Kidney epithelial cell (primary cell): ENCODE measurements around the gene C11orf21. TPM values are rescaled to one million over a fixed set of nuclear protein-coding genes. Genes with fewer than 3 reads are reported as not detected.

Source experiments
- DNase-seq: peaks from one replicate; pipeline ENCODE4 v3.0.0-alpha.2; 2010; ENCODE audit warnings: low read depth
- H3K27me3 ChIP-seq: 2 replicates; pipeline ENCODE4 v1.6.0; 2011; ENCODE audit warnings: low read length; ENCODE audit not compliant: control insufficient read depth, insufficient read depth
- H3K36me3 ChIP-seq: 2 replicates; pipeline ENCODE4 v1.5.1; 2011; ENCODE audit warnings: low read length; ENCODE audit not compliant: control insufficient read depth, insufficient read depth
- H3K4me3 ChIP-seq: 2 replicates; pipeline ENCODE4 v1.5.1; 2011; ENCODE audit warnings: low read depth, mild to moderate bottlenecking, control low read depth, low read length
- total RNA-seq: library from RNA; depleted of rRNA; stranded (reverse); fragments of >200 nt; gene quantifications from 2 replicates; pipeline ENCODE4 v1.2.3, GENCODE V29; 2015
- TF ChIP-seq, protein P1 (sequence below): IDR thresholded peaks from 2 replicates; pipeline ENCODE4 v1.5.1; 2011; ENCODE audit warnings: mild to moderate bottlenecking, moderate library complexity, low read length, control low read depth, inconsistent platforms; ENCODE audit not compliant: insufficient read depth, poor library complexity, severe bottlenecking

Gene C11orf21
- total RNA-seq, 1 donor from 2014 or later = not detected

GRCh38 chr11:2296913-2297622 is 4.7 kb downstream of the C11orf21 start:
- no peak for DNase-seq
- TF ChIP-seq, protein P1, sequence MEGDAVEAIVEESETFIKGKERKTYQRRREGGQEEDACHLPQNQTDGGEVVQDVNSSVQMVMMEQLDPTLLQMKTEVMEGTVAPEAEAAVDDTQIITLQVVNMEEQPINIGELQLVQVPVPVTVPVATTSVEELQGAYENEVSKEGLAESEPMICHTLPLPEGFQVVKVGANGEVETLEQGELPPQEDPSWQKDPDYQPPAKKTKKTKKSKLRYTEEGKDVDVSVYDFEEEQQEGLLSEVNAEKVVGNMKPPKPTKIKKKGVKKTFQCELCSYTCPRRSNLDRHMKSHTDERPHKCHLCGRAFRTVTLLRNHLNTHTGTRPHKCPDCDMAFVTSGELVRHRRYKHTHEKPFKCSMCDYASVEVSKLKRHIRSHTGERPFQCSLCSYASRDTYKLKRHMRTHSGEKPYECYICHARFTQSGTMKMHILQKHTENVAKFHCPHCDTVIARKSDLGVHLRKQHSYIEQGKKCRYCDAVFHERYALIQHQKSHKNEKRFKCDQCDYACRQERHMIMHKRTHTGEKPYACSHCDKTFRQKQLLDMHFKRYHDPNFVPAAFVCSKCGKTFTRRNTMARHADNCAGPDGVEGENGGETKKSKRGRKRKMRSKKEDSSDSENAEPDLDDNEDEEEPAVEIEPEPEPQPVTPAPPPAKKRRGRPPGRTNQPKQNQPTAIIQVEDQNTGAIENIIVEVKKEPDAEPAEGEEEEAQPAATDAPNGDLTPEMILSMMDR = no peak
- Histone ChIP-seq H3K4me3 (no peak overlapping the region), H3K36me3 (no peaks in the 10 kb centered on the region), H3K27me3 (peaks cover 9% of the 10 kb centered on the region)

- Histone ChIP-seq H3K36me3 (no peaks in the 10 kb centered on the region), H3K4me3 (no peak overlapping the region), H3K27me3 (peaks cover 9% of the 10 kb centered on the region)
- TF ChIP-seq, protein P1 = no peak
- DNase-seq = no peak
Measured at GRCh38 chr11:2295971-2296912, 5.5 kb downstream of the C11orf21 start.

GRCh38 chr11:2294926-2295290 is 6.8 kb downstream of the C11orf21 start:
- H3K36me3 ChIP-seq = no peaks in the 10 kb centered on the region
- no peak overlapping the region for H3K4me3 ChIP-seq
- peaks cover 13% of the 10 kb centered on the region for H3K27me3 ChIP-seq
- TF ChIP-seq, protein P1 = no peak
- DNase-seq = no peak

- peaks cover 12% of the 10 kb centered on the region for H3K27me3 ChIP-seq
- no peak overlapping the region for H3K4me3 ChIP-seq
- DNase-seq = no peak
- TF ChIP-seq, protein P1 = no peak
- H3K36me3 ChIP-seq = no peaks in the 10 kb centered on the region
Measured at GRCh38 chr11:2293984-2294925, 7.5 kb downstream of the C11orf21 start.

GRCh38 chr11:2293531-2293971 is 8.2 kb downstream of the C11orf21 start:
- TF ChIP-seq, protein P1 = no peak
- Histone ChIP-seq H3K36me3 (no peaks in the 10 kb centered on the region), H3K4me3 (no peak overlapping the region), H3K27me3 (peaks cover 14% of the 10 kb centered on the region)
- no peak for DNase-seq
